Activated T-helper 1 cell treated with anti-CD3 and anti-CD28 coated beads, Interleukin-12 subunit alpha, Interleukin-12 subunit beta, Interleukin-2, Interleukin-4 antibody, amounts not matched to agents 30 ng/mL and 10 ng/mL and 1 ng/mL, durations not matched to agents 14 hours and 24 hours and 36 hours (primary cell): ENCODE results near the gene ZFYVE9. TPM values are rescaled to one million over a fixed set of nuclear protein-coding genes. Genes with fewer than 3 reads are reported as not detected.
"Not testable (repeated sequence)": the region's sequence is repeated elsewhere in the genome, so short reads cannot be mapped to it uniquely, and the experiment has no call there.

ENCODE experiments used
- DNase-seq: peaks from one replicate; pipeline ENCODE4 v3.0.0; 2021; ENCODE audit warnings: low spot score
- H3K27ac Mint-ChIP-seq: one replicate; pipeline ENCODE4 v1.8.0; 2021; ENCODE audit warnings: mild to moderate bottlenecking, mixed read lengths
- H3K27me3 Mint-ChIP-seq: one replicate; pipeline ENCODE4 v1.8.0; 2022; ENCODE audit warnings: mild to moderate bottlenecking, moderate library complexity, mixed read lengths; ENCODE audit not compliant: insufficient read depth
- H3K36me3 Mint-ChIP-seq: one replicate; pipeline ENCODE4 v1.8.0; 2021; ENCODE audit warnings: low read depth, mixed read lengths
- H3K4me1 Mint-ChIP-seq: one replicate; pipeline ENCODE4 v1.8.0; 2021; ENCODE audit warnings: low read depth, mixed read lengths
- H3K4me3 Mint-ChIP-seq: one replicate; pipeline ENCODE4 v1.8.0; 2021; ENCODE audit warnings: mild to moderate bottlenecking, moderate library complexity, mixed read lengths
- H3K9me3 Mint-ChIP-seq: one replicate; pipeline ENCODE4 v1.8.0; 2021; ENCODE audit warnings: mixed read lengths
- intact Hi-C: fragments of 100-400 bp; cut with micrococcal nuclease; formaldehyde crosslinking; loops from one replicate; pipeline ENCODE4 v1.15.1; 2024
- total RNA-seq: library from RNA; stranded (reverse); gene quantifications from 2 replicates; pipeline ENCODE4 v1.2.3, GENCODE V29; 2022

Gene ZFYVE9
- total RNA-seq, 1 donor from 2014 or later = 4.1 TPM

DNA sequence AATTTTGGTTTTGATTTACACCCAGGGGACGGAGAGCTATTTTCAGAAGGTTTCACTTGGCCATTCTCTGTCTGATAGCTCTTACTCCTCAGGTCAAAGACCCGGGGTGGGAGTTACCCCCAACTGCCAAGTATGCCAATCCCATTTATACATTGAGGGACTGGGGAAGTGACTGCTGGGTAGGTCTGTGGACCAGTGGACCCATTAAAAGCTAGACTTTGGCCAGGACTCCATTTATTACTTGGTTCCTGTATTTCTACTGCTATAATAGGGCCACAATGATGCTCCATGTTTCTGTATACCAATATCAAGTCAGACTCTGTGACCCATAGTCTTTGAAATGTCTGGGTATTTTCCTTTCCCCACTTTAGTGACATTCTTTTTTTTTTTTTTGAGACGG is 14.6 kb downstream of the ZFYVE9 start:
- Mint-ChIP-seq H3K27me3 (no peaks in the 10 kb centered on the region), H3K9me3 (no peaks in the 10 kb centered on the region), H3K4me1 (no peaks in the 10 kb centered on the region), H3K27ac (no peak overlapping the region), H3K36me3 (no peaks in the 10 kb centered on the region), H3K4me3 (no peak overlapping the region)
- intact Hi-C loops = no loop called here
- DNase-seq = no peak

DNA sequence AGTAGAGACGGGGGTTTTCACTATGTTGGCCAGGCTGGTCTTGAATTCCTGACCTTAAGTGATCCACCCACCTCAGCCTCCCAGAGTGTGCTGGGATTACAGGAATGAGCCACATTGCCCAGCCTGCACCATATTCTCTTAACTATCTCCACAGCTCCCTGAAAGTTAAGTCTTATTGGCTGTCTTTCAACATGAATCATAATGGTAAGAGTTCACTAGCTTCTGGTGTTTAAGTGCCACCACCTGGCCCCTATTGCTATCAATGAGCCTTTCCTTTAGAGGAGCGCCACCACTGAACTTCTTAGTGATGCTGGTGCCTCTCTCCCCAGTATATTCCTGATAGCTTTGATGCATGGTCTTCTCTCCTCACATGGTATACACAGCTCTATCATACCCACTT is 15.7 kb downstream of the ZFYVE9 start:
- intact Hi-C loops = no loop called here

DNA sequence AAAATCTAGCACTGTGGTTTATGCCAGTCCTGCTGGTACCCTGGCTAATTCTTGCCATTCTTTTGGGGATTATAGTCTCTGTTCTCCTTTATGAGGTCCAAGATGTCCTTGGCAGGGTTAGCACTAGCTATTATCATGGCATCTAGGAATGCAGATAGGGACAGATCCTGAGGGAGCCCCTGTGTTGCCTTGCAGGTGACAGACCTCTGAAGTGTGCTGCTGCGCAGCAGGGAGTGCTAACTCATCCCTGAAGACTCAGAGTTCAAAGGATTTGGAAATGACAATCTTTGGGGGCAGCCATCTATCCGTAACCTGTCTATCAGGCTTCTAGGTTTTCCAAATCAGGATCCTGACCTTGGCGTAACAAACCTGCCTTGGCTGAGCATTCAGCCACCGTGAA is 16.3 kb downstream of the ZFYVE9 start:
- Mint-ChIP-seq H3K4me3 (no peak overlapping the region), H3K4me1 (no peaks in the 10 kb centered on the region), H3K36me3 (no peaks in the 10 kb centered on the region), H3K9me3 (no peaks in the 10 kb centered on the region), H3K27me3 (no peaks in the 10 kb centered on the region), H3K27ac (no peak overlapping the region)
- intact Hi-C loops = no loop called here
- no peak for DNase-seq

More for the DNA sequence above, 15.7 kb downstream of the ZFYVE9 start:
- Mint-ChIP-seq H3K27me3 (no peaks in the 10 kb centered on the region), H3K36me3 (no peaks in the 10 kb centered on the region), H3K4me1 (no peaks in the 10 kb centered on the region), H3K4me3 (no peak overlapping the region), H3K27ac (no peak overlapping the region), H3K9me3 (no peaks in the 10 kb centered on the region)
- no peak for DNase-seq

DNA sequence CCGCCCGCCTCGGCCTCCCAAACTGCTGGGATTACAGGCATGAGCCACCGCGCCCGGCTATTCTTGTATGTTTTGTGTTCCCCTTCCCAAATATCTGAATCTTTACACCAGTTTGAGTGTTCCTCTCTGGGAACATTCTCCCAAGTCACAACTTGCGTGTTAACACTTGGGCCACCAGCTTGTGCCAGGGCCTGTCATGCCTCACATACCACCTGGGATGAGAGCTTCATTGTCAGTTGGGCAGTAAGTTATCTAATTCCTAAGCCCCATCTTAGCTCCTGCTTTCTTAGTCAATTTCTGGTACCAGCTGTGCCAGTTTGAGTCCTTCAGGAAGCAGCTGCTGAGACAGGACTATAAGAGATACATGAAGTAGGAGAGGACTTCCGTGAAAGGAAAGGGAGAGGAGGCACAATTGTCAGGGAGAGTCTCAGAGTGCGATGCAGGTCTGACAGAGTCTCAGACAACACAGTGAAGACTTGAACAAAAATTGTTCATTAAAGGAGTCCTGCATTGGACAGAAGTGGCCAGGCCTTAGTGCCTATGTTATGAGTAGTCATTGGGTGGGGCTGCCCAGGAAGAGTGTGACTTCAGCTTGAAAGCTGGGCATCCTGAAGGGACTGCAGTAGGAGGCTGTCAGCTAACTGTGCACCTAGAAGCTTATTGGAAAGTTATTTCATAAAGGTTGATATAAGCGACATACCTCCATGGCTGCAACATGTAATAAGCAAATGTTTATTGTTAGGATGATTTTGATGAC is 17.3 kb downstream of the ZFYVE9 start:
- intact Hi-C loops = no loop called here
- Mint-ChIP-seq H3K9me3 (no peaks in the 10 kb centered on the region), H3K27me3 (no peaks in the 10 kb centered on the region), H3K4me1 (no peaks in the 10 kb centered on the region), H3K36me3 (no peaks in the 10 kb centered on the region), H3K27ac (no peak overlapping the region), H3K4me3 (no peak overlapping the region)
- DNase-seq = no peak

DNA sequence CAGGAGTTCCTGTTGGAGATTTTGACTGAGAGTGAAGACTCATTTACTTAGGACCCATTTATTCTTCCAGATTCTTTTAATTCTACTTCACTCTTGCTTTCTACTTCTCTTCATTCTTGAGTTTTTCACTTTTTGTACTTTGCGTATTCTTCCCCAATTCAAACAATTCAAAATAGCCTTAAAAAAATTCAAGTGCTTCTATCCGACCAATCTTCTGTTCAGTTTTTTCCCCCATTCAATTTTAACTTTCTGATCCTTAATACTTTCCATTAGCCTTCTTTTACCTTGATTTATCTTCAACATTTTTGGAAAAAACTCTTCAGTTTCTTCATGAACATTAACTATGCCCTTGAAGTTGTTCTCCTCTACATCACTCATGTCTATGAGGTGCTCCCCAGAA is 21.1 kb downstream of the ZFYVE9 start:
- Mint-ChIP-seq H3K4me1 (no peaks in the 10 kb centered on the region), H3K9me3 (no peaks in the 10 kb centered on the region), H3K36me3 (no peaks in the 10 kb centered on the region), H3K27ac (no peak overlapping the region), H3K4me3 (no peak overlapping the region), H3K27me3 (no peaks in the 10 kb centered on the region)
- no peak for DNase-seq
- intact Hi-C loops = no loop called here

DNA sequence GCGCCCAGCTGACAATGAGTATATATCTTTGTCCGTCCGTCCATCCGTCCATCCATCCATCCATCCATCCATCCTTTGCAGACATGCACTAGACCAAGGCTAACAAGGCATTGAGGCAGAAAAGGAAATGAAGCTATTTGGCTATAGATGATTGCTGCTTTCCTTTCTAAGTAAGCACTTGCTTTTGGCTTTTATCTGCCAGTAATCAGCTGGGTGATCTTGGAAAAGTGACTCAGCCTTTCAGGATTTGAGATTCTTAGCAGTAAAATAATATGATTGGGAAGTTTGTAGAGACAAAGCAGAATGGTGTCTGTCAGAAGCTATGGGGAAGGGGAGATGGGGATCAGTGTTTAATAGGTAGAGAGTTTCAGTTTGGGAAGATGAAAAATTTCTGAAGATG is 22.7 kb downstream of the ZFYVE9 start:
- H3K27me3 Mint-ChIP-seq = no peaks in the 10 kb centered on the region
- no peak for DNase-seq
- H3K4me1 Mint-ChIP-seq = no peaks in the 10 kb centered on the region
- H3K36me3 Mint-ChIP-seq = no peaks in the 10 kb centered on the region
- no peaks in the 10 kb centered on the region for H3K9me3 Mint-ChIP-seq
- intact Hi-C loops = no loop called here
- H3K4me3 Mint-ChIP-seq = no peak overlapping the region
- H3K27ac Mint-ChIP-seq = no peak overlapping the region

DNA sequence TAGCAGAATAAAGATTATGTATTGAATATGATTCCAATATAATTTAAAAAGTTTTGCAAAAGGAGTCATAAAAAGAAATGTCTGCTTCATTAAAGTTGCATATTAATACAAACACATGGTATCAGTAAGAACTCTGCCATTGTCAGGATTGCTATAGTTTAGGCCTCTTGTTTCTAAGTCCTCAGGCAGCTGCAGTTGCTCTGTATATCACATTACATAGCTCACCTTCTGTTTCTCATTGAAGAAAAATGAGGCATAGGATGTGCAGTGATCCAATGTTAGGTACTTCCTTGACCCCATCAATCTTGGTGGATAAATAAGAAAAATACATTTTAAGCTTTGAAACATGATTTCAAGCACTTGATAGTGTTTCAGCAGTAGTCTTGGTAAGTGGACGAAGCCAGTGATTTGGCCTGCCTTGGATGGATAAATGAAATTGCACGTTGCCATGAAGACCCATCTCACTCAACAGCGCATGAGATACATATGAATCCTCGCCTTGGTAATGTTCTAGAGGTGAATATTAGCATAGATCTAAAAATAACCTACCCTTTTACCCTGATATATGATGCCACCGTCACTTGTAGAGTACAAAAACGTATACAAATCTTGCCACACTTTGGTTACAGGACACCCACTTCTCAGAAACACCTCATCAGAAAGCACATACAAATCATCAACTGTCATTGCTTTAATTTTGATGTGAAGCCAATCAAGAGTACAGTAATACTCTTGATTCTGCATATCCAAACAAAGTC is 25.3 kb downstream of the ZFYVE9 start:
- Mint-ChIP-seq H3K9me3 (peaks cover 6% of the 10 kb centered on the region), H3K27ac (no peak overlapping the region), H3K36me3 (no peaks in the 10 kb centered on the region), H3K4me1 (no peaks in the 10 kb centered on the region), H3K27me3 (peaks cover 8% of the 10 kb centered on the region), H3K4me3 (no peak overlapping the region)
- intact Hi-C loops = no loop called here
- DNase-seq = no peak

DNA sequence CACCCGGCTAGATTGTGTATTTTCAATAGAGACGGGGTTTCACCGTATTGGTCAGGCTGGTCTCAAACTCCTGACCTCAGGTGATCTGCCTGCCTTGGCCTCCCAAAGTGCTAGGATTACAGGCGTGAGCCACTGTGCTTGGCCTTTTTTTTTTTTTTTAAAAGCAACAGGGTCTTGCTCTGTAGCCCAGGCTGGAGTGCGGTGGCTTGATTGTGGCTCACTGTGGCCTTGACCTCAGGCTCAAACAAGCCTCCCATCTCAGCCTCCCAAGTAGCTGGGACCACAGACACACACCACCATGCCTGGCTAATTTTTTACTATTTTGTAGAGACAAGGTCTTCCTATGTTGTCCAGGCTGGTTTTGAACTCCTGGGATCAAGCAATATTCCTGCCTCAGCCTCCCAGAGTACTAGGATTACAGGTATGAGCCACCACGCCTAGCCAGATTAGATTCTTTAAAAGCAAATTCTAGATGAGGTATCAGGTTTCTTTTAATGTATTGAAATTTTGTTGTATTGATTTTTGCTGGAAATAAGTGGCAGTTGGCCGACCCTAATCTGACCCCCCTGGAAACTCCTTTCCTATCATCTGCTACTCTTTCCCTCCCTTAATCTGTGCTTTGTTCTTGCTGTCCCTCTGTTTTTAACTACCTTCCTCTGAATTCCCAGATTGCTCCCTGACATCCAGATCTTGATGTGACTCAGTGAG is 26.6 kb downstream of the ZFYVE9 start:
- Mint-ChIP-seq H3K36me3 (no peaks in the 10 kb centered on the region), H3K4me3 (no peak overlapping the region), H3K27me3 (peaks cover 8% of the 10 kb centered on the region), H3K4me1 (no peaks in the 10 kb centered on the region), H3K27ac (no peak overlapping the region), H3K9me3 (peaks cover 6% of the 10 kb centered on the region)
- intact Hi-C loops = no loop called here
- DNase-seq = no peak

DNA sequence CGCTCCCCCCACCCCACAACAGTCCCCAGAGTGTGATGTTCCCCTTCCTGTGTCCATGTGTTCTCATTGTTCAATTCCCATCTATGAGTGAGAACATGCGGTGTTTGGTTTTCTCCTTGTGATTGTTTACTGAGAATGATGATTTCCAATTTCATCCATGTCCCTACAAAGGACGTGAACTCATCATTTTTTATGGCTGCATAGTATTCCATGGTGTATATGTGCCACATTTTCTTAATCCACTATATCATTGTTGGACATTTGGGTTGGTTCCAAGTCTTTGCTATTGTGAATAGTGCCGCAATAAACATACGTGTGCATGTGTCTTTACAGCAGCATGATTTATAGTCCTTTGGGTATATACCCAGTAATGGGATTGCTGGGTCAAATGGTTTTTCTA is 29.3 kb downstream of the ZFYVE9 start:
- H3K4me1 Mint-ChIP-seq, DNase-seq, H3K9me3 Mint-ChIP-seq, H3K27ac Mint-ChIP-seq, intact Hi-C loops, H3K4me3 Mint-ChIP-seq, H3K36me3 Mint-ChIP-seq, H3K27me3 Mint-ChIP-seq: not testable (repeated sequence)

DNA sequence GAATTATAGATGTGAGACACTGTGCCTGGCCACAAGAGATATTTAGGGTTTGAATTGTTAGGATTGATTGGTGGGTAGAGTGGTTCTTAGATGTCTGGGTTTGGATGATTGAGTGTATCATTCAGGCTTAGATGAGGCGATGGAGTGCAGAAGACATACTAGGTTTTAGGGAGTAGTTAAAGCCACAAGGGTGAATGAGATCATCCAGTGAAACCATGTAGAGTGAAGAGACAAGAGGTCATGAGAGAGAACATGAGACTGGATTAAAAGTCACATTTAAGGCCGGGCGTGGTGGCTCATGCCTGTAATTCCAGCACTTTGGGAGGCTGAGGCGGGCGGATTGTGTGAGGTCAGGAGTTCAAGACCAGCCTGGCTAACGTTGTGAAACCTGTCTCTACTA is 37.2 kb downstream of the ZFYVE9 start:
- Mint-ChIP-seq H3K4me3 (no peak overlapping the region), H3K9me3 (peaks cover 8% of the 10 kb centered on the region), H3K27ac (no peak overlapping the region), H3K36me3 (no peaks in the 10 kb centered on the region), H3K27me3 (no peaks in the 10 kb centered on the region), H3K4me1 (no peaks in the 10 kb centered on the region)
- intact Hi-C loops = no loop called here
- DNase-seq = no peak

DNA sequence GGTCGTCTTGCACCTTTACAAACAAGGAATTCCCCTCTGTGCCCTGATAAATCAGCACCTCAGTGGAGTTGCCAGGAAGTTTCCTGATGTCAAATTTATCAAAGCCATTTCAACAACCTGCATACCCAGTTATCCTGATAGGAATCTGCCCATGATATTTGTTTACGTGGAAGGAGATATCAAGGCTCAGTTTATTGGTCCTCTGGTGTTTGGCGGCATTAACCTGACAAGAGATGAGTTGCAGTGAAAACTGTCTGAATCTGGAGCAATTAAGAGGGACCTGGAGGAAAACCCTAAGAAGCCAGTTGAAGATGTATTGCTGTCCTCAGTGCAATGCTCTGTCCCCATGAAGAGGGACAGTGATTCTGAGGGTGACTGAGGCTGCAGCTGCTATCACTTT is 38.3 kb downstream of the ZFYVE9 start:
- Mint-ChIP-seq H3K4me1 (no peaks in the 10 kb centered on the region), H3K27ac (no peak overlapping the region), H3K4me3 (no peak overlapping the region), H3K9me3 (peaks cover 8% of the 10 kb centered on the region), H3K27me3 (no peaks in the 10 kb centered on the region), H3K36me3 (no peaks in the 10 kb centered on the region)
- intact Hi-C loops = no loop called here
- DNase-seq = no peak

DNA sequence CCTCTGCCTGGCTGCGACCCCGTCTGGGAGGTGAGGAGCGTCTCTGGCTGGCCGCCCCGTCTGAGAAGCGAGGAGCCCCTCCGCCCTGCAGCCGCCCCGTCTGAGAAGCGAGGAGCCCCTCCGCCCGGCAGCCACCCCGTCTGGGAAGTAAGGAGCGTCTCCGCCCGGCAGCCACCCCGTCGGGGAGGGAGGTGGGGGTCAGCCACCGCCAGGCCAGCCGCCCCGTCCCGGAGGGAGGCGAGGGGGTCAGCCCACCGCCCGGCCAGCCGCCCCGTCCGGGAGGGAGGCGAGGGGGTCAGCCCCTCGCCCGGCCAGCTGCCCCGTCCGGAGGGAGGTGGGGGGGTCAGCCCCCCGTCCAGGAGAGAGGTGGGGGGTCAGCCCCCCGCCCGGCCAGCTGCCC is 39.9 kb downstream of the ZFYVE9 start:
- H3K27ac Mint-ChIP-seq, H3K27me3 Mint-ChIP-seq, intact Hi-C loops, DNase-seq, H3K4me1 Mint-ChIP-seq, H3K4me3 Mint-ChIP-seq, H3K9me3 Mint-ChIP-seq, H3K36me3 Mint-ChIP-seq: not testable (repeated sequence)

DNA sequence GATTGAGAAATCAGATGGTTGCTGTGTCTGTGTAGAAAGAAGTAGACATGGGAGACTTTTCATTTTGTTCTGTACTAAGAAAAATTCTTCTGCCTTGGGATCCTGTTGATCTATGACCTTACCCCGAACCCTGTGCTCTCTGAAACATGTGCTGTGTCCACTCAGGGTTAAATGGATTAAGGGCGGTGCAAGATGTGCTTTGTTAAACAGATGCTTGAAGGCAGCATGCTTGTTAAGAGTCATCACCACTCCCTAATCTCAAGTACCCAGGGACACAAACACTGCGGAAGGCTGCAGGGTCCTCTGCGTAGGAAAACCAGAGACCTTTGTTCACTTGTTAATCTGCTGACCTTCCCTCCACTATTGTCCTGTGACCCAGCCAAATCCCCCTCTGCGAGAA is 40.4 kb downstream of the ZFYVE9 start:
- not testable (repeated sequence) for H3K27ac Mint-ChIP-seq, H3K4me1 Mint-ChIP-seq

More for the DNA sequence above, 40.4 kb downstream of the ZFYVE9 start:
- H3K27me3 Mint-ChIP-seq, H3K4me3 Mint-ChIP-seq, H3K9me3 Mint-ChIP-seq, H3K36me3 Mint-ChIP-seq, DNase-seq, intact Hi-C loops: not testable (repeated sequence)
